IgD-negative memory B cell (primary cell): ENCODE results near the gene BPIFB1. TPM values are rescaled to one million over a fixed set of nuclear protein-coding genes. Genes with fewer than 3 reads are reported as not detected.

ENCODE experiments used
- H3K27ac Mint-ChIP-seq, 3 donors: one replicate each; pipeline ENCODE4 v1.8.0; 2020 to 2022; ENCODE audit warnings: mild to moderate bottlenecking in 3 of 3, mixed read lengths in 3 of 3, moderate library complexity in 1 of 3
- H3K27me3 Mint-ChIP-seq: one replicate; pipeline ENCODE4 v1.8.0; 2021; ENCODE audit warnings: mixed read lengths
- H3K36me3 Mint-ChIP-seq: one replicate; pipeline ENCODE4 v1.8.0; 2020; ENCODE audit warnings: mild to moderate bottlenecking, mixed read lengths
- H3K4me1 Mint-ChIP-seq, 3 donors: one replicate each; pipeline ENCODE4 v1.8.0; 2020 to 2022; ENCODE audit warnings: mixed read lengths in 3 of 3, mild to moderate bottlenecking in 1 of 3
- H3K4me3 Mint-ChIP-seq, 4 donors: one replicate each; pipeline ENCODE4 v1.8.0; 2020 to 2022; ENCODE audit warnings: mild to moderate bottlenecking in 4 of 4, mixed read lengths in 4 of 4, moderate library complexity in 3 of 4
- H3K9me3 Mint-ChIP-seq, 3 donors: one replicate each; pipeline ENCODE4 v1.8.0; 2020 to 2021; ENCODE audit warnings: mixed read lengths in 3 of 3, mild to moderate bottlenecking in 1 of 3
- polyA plus RNA-seq: library from polyadenylated mRNA; unstranded; fragments of 300-500 nt; fragmentation: Illumina TruSeq; gene quantifications from one replicate; pipeline ENCODE4 v1.2.3, GENCODE V29; 2021

BPIFB1 gene, protein sequence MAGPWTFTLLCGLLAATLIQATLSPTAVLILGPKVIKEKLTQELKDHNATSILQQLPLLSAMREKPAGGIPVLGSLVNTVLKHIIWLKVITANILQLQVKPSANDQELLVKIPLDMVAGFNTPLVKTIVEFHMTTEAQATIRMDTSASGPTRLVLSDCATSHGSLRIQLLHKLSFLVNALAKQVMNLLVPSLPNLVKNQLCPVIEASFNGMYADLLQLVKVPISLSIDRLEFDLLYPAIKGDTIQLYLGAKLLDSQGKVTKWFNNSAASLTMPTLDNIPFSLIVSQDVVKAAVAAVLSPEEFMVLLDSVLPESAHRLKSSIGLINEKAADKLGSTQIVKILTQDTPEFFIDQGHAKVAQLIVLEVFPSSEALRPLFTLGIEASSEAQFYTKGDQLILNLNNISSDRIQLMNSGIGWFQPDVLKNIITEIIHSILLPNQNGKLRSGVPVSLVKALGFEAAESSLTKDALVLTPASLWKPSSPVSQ
- polyA plus RNA-seq, result not detected

DNA sequence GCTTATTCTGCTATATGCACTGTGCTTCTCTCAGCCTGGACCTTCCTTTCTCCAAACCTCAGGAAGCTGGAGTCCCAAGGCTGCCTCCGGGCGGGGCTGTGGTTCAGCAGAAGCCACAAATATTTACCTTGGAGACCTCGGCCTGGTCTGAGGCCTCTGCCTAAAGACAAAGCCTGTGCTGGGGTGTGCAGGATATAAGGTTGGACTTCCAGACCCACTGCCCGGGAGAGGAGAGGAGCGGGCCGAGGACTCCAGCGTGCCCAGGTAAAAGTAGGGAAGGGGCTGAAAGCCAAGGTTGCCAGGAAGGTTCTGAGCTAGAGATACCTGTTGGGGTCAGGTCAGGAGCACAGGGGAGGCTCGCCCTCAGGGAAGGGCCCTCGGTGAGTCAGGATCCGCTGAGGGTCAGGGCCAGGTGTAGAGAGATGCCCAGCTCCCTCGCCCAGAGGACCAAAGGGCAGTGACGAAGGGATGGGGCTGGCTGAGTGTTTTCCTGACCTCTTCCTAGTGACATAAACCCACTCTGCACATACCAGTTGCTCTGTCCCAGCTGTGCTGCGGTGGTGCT, at the start of gene BPIFB1:
Gene BPIFB1 (plus strand): TSS at position 224 of the 565 bp plus-strand sequence. CDS start 2,860 bp downstream, outside the sequence.
- H3K27ac Mint-ChIP-seq, result no peak within 1 kb of the TSS
- H3K4me1 Mint-ChIP-seq, result no peaks in the 10 kb centered on the region
- peaks cover 0 to 2% (median 0%) of the 10 kb centered on the region in 3 donors for H3K9me3 Mint-ChIP-seq
- peaks cover 2% of the 10 kb centered on the region for H3K36me3 Mint-ChIP-seq
- peaks cover 5% of the 10 kb centered on the region for H3K27me3 Mint-ChIP-seq
- H3K4me3 Mint-ChIP-seq, result no peak within 1 kb of the TSS

DNA sequence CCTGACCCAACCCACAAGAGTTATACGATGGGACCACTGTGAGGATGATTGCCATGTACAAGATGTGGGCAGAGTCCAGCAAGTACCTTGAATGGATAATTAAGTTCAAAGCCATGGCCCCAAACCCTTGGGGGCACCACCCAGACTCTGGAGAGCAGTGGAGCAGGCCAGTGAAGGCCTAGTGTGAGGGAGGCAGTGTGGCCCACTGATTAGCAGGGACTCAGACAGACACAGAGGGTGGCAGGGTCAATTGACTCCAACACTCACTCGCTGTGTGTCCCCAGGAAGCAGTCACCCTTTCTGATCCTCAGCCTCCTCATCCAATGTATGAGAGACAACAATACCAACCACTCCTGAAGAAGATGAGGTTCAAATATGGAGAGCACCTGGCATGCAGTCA, 49.0 kb upstream of the BPIFB1 start:
- Mint-ChIP-seq H3K4me1 (no peaks in the 10 kb centered on the region), H3K27me3 (peaks cover 8% of the 10 kb centered on the region), H3K36me3 (no peaks in the 10 kb centered on the region), H3K4me3 (no peak overlapping the region), H3K27ac (no peak overlapping the region), H3K9me3 (no peaks in the 10 kb centered on the region)

DNA sequence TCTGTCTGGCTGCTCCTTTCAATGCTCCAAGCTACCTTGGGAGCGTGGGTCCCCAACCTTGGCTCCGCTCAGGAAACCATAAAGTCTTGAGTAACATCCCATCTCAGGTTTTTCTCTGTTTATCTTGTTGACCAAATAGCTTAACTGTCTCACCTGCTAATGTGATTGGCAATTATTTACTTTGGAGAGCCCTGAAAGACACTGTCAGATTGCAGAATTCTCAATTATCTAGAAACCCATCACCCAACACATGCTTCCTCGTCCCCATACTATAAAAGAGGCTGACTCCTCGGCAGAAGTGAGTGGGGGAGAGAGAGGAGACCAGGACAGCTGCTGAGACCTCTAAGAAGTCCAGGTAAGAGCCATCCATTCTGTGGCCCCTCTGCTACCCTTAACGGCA, 47.3 kb upstream of the BPIFB1 start, which contains the start of gene BPIFA1:
Gene BPIFA1 (plus strand): TSS at position 301 of the 400 bp plus-strand sequence. CDS start 1,716 bp downstream, outside the sequence.
- Mint-ChIP-seq H3K4me3 (no peak within 1 kb of the TSS), H3K27ac (no peak within 1 kb of the TSS)

DNA sequence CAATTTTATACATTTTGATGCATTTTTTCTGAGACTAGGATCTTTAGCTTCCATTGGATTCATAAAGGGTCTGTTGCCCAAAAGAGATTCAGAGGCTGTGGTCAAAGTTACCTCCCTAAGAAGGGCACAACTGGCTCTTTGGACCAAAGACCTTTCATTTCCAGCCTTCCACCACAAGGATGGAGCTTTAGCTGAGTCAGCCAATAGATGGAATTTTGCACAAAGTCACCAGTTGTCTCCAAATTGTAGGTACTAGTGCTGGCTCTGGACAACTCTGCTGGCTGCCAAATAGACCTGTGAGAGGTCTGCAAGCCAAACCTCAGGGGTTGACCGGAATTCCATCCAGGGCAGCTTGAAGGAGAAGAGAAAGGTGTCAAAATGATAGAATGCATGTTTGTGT, 46.7 kb upstream of the BPIFB1 start:
- Mint-ChIP-seq H3K27me3 (peaks cover 10% of the 10 kb centered on the region), H3K36me3 (no peaks in the 10 kb centered on the region), H3K4me3 (no peak overlapping the region), H3K4me1 (no peaks in the 10 kb centered on the region), H3K27ac (no peak overlapping the region), H3K9me3 (no peaks in the 10 kb centered on the region)

More for the DNA sequence above, 47.3 kb upstream of the BPIFB1 start, which contains the start of gene BPIFA1:
- no peaks in the 10 kb centered on the region for H3K4me1 Mint-ChIP-seq
- no peaks in the 10 kb centered on the region for H3K9me3 Mint-ChIP-seq
- no peaks in the 10 kb centered on the region for H3K36me3 Mint-ChIP-seq
- H3K27me3 Mint-ChIP-seq, result peaks cover 10% of the 10 kb centered on the region

DNA sequence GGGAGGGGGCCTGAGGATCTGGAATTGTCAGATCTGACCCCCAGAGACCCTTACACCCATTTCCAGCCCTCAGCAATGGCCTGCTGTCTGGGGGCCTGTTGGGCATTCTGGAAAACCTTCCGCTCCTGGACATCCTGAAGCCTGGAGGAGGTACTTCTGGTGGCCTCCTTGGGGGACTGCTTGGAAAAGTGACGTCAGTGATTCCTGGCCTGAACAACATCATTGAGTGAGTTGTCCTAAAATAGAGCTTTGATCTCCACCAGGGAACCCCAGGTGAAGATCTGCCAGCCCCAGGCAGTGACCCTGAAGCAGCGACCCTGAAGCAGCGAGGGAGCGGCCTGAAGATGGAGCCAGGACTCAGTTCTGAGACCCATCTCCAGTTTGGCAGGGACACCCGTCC, 45.0 kb upstream of the BPIFB1 start:
- H3K27me3 Mint-ChIP-seq, result peaks cover 11% of the 10 kb centered on the region
- H3K36me3 Mint-ChIP-seq, result no peaks in the 10 kb centered on the region
- no peaks in the 10 kb centered on the region for H3K4me1 Mint-ChIP-seq
- no peak overlapping the region for H3K27ac Mint-ChIP-seq
- H3K4me3 Mint-ChIP-seq, result no peak overlapping the region
- H3K9me3 Mint-ChIP-seq, result no peaks in the 10 kb centered on the region

DNA sequence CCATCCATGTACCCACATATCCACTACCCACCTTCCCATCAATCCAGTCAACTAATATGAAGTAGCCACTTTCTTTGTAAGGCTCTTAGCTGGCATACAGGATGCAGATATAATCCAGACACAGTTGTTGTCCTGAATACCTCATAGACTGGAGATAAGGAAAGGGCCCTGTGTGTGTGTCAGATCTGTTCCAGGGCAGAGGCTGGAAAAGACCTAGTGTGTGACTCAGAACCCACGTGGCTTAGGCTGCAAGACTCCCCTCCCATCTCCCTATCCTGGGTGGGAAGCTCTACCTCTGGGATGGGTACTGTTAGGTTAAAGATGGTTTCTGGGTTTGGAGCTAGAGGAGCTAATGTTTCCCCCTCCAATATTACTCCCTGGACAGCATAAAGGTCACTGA, 43.6 kb upstream of the BPIFB1 start:
- Mint-ChIP-seq H3K9me3 (no peaks in the 10 kb centered on the region), H3K36me3 (no peaks in the 10 kb centered on the region), H3K27me3 (peaks cover 11% of the 10 kb centered on the region), H3K4me1 (no peaks in the 10 kb centered on the region), H3K4me3 (no peak overlapping the region), H3K27ac (no peak overlapping the region)

DNA sequence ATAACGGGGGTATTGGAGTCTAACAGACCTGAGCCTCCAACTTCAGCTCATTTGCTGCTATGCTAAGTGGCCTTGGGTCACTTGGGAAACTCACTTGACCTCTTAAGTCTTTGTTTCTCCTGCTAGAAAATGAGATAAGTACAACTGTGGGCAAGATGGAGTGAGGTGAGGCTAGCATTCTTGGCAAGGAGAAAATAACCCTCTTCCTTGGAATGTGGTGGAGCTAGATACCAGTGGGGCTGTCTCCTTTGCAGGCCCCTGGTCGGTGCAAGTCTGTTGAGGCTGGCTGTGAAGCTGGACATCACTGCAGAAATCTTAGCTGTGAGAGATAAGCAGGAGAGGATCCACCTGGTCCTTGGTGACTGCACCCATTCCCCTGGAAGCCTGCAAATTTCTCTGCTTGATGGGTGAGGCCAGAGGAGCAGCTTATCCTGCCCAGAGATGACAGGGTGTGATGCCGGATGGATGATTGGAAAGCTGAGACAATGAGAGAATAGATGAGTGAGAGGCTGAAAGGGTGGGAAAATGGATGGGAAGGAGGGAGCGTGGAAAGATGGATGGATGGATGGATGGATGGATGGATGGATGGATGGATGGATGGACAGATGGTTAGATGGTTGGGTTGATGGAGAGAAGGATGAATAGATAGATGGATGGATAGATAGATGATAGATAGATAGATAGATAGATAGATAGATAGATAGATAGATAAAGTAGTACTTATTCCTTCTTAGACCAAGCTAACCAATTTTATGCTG, 42.9 kb upstream of the BPIFB1 start:
- H3K4me1 Mint-ChIP-seq, result no peaks in the 10 kb centered on the region
- no peaks in the 10 kb centered on the region for H3K9me3 Mint-ChIP-seq
- peaks cover 11% of the 10 kb centered on the region for H3K27me3 Mint-ChIP-seq
- no peak overlapping the region for H3K4me3 Mint-ChIP-seq
- H3K27ac Mint-ChIP-seq, result no peak overlapping the region
- H3K36me3 Mint-ChIP-seq, result no peaks in the 10 kb centered on the region

DNA sequence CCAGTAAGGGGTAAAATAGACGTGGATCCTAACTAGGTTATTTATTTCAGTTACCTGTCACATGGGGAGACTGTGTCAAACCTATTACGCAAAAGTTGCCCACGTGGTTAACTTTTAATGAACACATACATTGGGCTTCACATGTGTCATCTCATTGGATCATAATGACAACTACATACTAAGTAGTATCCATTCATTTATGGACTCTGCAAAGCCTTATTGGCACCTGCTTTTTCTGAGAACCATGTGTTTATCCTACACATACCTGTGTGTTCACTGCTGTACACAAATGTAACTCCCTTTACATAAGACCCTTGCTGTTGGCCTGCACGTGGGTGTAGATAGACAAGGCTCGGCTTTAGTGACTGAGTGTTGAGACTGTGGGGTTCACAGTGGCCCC, 42.1 kb upstream of the BPIFB1 start:
- H3K4me1 Mint-ChIP-seq, result no peaks in the 10 kb centered on the region
- H3K36me3 Mint-ChIP-seq, result no peaks in the 10 kb centered on the region
- H3K4me3 Mint-ChIP-seq, result no peak overlapping the region
- no peak overlapping the region for H3K27ac Mint-ChIP-seq
- H3K27me3 Mint-ChIP-seq, result peaks cover 11% of the 10 kb centered on the region
- no peaks in the 10 kb centered on the region for H3K9me3 Mint-ChIP-seq

DNA sequence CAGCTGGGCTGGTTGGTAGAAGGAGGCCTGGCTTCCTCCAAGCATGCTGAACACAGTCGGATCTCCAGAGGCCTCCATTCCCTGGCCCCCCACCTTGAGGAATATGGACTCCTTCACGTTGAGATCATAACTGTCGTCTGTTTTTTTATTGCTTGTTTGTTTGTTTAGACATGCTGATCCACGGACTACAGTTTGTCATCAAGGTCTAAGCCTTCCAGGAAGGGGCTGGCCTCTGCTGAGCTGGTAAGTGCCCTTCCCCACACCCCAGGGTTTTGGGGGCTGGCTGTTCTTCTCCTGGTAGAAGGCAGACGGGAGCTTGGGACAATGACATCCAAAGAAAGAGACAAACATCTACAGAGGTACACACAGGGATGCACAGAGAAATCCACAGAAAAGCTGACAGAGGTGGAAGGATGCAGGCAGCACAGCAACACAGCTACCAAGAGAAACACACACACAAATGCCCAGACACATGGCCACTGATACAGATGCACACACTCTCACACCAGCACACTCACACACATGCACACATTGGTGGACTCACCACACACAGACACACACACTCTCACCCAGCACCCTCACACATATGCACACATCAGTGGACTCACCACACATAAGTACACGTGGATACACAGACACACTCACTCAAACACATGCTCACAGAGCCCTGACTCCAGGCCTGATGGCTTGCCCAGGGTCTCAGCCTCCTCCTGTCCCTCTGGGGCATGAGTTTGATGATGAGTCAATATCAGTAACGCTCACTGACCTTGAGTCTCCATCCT, 40.5 kb upstream of the BPIFB1 start:
- H3K27ac Mint-ChIP-seq, result no peak overlapping the region

DNA sequence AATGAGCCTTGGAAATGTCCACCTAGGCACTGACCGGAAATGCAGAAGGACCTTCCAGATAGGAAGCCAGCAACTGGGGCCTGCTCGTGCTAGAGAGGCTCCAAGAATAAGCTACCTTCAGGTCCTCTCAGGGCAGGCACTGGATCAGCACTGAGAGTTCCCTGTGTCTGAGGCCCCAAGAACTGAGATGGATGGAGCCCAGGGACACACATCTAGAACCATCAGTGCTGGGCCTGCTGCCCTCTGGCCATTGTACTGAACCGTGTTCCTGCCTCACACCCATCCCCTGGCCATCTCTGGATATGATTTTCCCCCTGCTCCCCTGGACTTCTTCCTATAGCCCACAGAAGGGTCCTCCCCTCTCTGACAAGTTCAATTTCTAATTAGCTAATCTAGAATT, 36.9 kb upstream of the BPIFB1 start:
- no peaks in the 10 kb centered on the region for H3K4me1 Mint-ChIP-seq
- H3K9me3 Mint-ChIP-seq, result no peaks in the 10 kb centered on the region
- peaks cover 1% of the 10 kb centered on the region for H3K27me3 Mint-ChIP-seq
- H3K36me3 Mint-ChIP-seq, result no peaks in the 10 kb centered on the region
- H3K4me3 Mint-ChIP-seq, result no peak overlapping the region
- H3K27ac Mint-ChIP-seq, result no peak overlapping the region

More for the DNA sequence above, 40.5 kb upstream of the BPIFB1 start:
- H3K9me3 Mint-ChIP-seq, result no peaks in the 10 kb centered on the region
- peaks cover 6% of the 10 kb centered on the region for H3K27me3 Mint-ChIP-seq
- no peaks in the 10 kb centered on the region for H3K4me1 Mint-ChIP-seq
- no peak overlapping the region for H3K4me3 Mint-ChIP-seq
- H3K36me3 Mint-ChIP-seq, result no peaks in the 10 kb centered on the region

DNA sequence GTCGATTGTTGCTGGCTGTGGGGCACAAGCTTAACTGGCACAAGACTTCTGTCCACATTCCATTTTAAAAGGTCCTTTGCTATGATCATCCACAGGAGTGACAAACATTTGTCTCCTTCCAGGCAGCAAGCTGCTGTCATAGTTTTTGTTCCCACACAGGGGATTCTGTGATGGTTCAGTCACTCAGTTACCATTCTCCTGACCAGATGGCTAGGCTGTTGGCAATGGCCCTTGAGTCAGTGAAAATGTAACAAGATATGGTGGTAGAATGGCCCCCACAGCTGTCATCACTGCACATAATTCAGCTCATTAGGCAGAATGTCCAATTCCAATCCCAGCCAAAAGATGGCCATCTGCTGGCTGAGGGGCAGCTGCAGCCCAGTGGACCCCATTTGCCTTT, 33.6 kb upstream of the BPIFB1 start:
- Mint-ChIP-seq H3K27me3 (peaks cover 3% of the 10 kb centered on the region), H3K36me3 (no peaks in the 10 kb centered on the region), H3K27ac (no peak overlapping the region), H3K4me1 (no peaks in the 10 kb centered on the region), H3K4me3 (no peak overlapping the region), H3K9me3 (no peaks in the 10 kb centered on the region)

DNA sequence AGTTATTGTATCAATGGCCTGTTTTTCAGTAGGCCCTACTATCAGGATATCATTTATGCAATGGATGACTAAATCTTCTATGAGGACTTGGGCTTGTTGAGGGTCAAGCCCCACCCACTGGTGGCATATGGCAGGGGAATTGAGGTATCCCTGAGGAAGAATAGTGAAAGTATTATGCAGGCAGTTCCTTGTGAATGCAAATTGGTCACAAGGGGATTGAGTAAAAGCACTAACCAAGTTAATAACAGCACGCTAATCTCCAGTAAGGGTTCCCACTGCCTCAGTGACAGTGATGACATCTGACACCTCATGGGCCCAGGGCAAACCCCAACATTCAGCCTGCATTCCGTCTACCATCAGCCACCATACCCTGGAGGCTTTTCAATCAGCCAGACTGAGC, 32.3 kb upstream of the BPIFB1 start:
- Mint-ChIP-seq H3K4me3 (no peak overlapping the region), H3K9me3 (no peaks in the 10 kb centered on the region), H3K36me3 (peaks cover 3% of the 10 kb centered on the region), H3K4me1 (no peaks in the 10 kb centered on the region), H3K27me3 (peaks cover 6% of the 10 kb centered on the region), H3K27ac (no peak overlapping the region)

DNA sequence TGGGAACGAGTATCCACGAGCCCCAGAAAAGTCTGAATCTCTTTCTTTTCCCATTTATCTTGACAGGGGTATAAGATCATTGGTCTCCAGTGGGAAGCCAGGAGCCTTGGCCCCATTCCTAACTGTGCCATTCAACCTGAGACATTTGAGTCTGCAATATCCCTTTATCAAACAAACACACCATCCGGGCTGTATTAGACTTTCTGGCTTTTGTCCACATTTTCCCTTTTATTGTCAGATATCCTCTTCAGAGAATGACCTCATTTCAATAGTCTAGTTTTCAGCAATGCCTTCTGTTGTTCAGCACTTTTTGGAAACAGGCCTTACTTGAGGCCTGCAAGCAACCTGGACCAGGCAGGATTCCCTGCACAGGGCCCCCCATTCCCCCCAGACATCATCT, 31.5 kb upstream of the BPIFB1 start:
- no peak overlapping the region for H3K27ac Mint-ChIP-seq

DNA sequence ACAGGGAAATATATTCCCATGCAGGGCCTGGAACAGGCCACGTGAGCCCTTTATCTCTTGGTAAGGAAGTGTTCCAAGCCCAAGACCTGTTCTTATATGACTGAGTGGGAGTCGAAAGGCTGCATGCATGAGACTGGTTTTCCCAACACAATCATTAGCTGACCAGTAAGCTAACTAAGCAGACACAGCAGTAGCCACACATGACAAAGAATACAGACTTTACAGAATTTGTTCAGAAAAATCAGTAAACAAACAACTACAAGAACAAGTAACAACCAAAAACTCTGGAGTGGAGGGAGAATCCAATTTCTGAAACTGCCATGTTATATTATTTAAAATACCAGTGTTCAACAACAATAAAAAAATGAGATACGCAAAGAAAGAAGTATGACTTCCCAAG, 30.6 kb upstream of the BPIFB1 start:
- no peak overlapping the region for H3K4me3 Mint-ChIP-seq
- H3K9me3 Mint-ChIP-seq, result no peaks in the 10 kb centered on the region
- peaks cover 3% of the 10 kb centered on the region for H3K36me3 Mint-ChIP-seq
- H3K27ac Mint-ChIP-seq, result no peak overlapping the region
- peaks cover 12% of the 10 kb centered on the region for H3K27me3 Mint-ChIP-seq
- H3K4me1 Mint-ChIP-seq, result no peaks in the 10 kb centered on the region

More for the DNA sequence above, 31.5 kb upstream of the BPIFB1 start:
- peaks cover 9% of the 10 kb centered on the region for H3K27me3 Mint-ChIP-seq
- peaks cover 3% of the 10 kb centered on the region for H3K36me3 Mint-ChIP-seq
- H3K9me3 Mint-ChIP-seq, result no peaks in the 10 kb centered on the region
- no peaks in the 10 kb centered on the region for H3K4me1 Mint-ChIP-seq
- H3K4me3 Mint-ChIP-seq, result no peak overlapping the region
